Natural killer cell (primary cell): Measurements from ENCODE around the gene CDC42EP4. TPM values are rescaled to one million over a fixed set of nuclear protein-coding genes. Genes with fewer than 3 reads are reported as not detected.

ENCODE experiments used
- ATAC-seq, 3 donors: fragments of 150-1000 bp in 2 of 3; fragments of 200-7000 bp in 1 of 3; cut with Tn5 transposase; 1 replicate in 1 of 3; 2 replicates in 2 of 3; pipeline ENCODE4 v1.10.0; 2021; ENCODE audit warnings: mild to moderate bottlenecking in 2 of 3, moderate library complexity in 2 of 3
- DNase-seq, 2 donors: peaks; one replicate each; pipeline versions ENCODE4 v3.0.0 to v3.0.0-alpha.2; 2013 to 2021; ENCODE audit warnings: mixed read lengths in 1 of 2
- H3K27ac ChIP-seq: one replicate; pipeline ENCODE4 v1.5.1; 2013; ENCODE audit warnings: mild to moderate bottlenecking, low read length
- H3K27me3 ChIP-seq: one replicate; pipeline ENCODE4 v1.6.1; 2013; ENCODE audit warnings: low read length; ENCODE audit not compliant: control insufficient read depth, insufficient read depth
- H3K36me3 ChIP-seq: one replicate; pipeline ENCODE4 v1.6.1; 2013; ENCODE audit warnings: low read length; ENCODE audit not compliant: control insufficient read depth, insufficient read depth
- H3K4me1 ChIP-seq: one replicate; pipeline ENCODE4 v1.6.1; 2013; ENCODE audit warnings: low read length; ENCODE audit not compliant: control insufficient read depth, insufficient read depth
- H3K4me3 ChIP-seq: one replicate; pipeline ENCODE4 v1.5.1; 2013; ENCODE audit warnings: low read length
- H3K9me3 ChIP-seq: one replicate; pipeline ENCODE4 v1.6.1; 2013; ENCODE audit warnings: low read length; ENCODE audit not compliant: control insufficient read depth, insufficient read depth
- H3K27ac Mint-ChIP-seq, 2 donors: one replicate each; pipeline ENCODE4 v1.8.0; 2022; ENCODE audit warnings: mild to moderate bottlenecking in 2 of 2, mixed read lengths in 2 of 2, moderate library complexity in 1 of 2
- H3K27me3 Mint-ChIP-seq, 2 donors: one replicate each; pipeline ENCODE4 v1.8.0; 2022; ENCODE audit warnings: low read depth in 2 of 2, mixed read lengths in 2 of 2
- H3K36me3 Mint-ChIP-seq: one replicate; pipeline ENCODE4 v1.8.0; 2022; ENCODE audit warnings: mixed read lengths
- H3K4me1 Mint-ChIP-seq, 2 donors: one replicate each; pipeline ENCODE4 v1.8.0; 2022; ENCODE audit warnings: mixed read lengths in 2 of 2
- H3K4me3 Mint-ChIP-seq: one replicate; pipeline ENCODE4 v1.8.0; 2022; ENCODE audit warnings: mild to moderate bottlenecking, moderate library complexity, mixed read lengths
- H3K9me3 Mint-ChIP-seq, 2 donors: one replicate each; pipeline ENCODE4 v1.8.0; 2022; ENCODE audit warnings: mixed read lengths in 2 of 2
- WGBS: methylation state at CpG from one replicate; pipeline ENCODE4 v1.1.7; 2013; ENCODE audit warnings: missing lambda C conversion rate; ENCODE audit not compliant: insufficient coverage; 5-methylcytosine and 5-hydroxymethylcytosine counted together
- intact Hi-C: fragments of 100-400 bp; cut with micrococcal nuclease; formaldehyde crosslinking; loops from one replicate; pipeline ENCODE4 v1.14.2; 2022
- total RNA-seq, 4 donors: library from RNA; stranded (reverse); fragments of 120-200 nt in 1 of 4; gene quantifications; one replicate each; pipeline versions ENCODE4 v1.2.3 to v1.2.4, GENCODE V29; 2013 to 2022
- TF ChIP-seq, protein P1 (sequence below): fragments of 200-600 bp; IDR thresholded peaks from one replicate; pipeline ENCODE4 v1.8.0; 2022; ENCODE audit warnings: antibody characterized with exemption

Gene CDC42EP4
- total RNA-seq, 3 donors from 2014 or later (not counting 1 experiment from before 2014, with no cell fraction given), result 2.5 to 9.6 (median 4.4) TPM

DNA sequence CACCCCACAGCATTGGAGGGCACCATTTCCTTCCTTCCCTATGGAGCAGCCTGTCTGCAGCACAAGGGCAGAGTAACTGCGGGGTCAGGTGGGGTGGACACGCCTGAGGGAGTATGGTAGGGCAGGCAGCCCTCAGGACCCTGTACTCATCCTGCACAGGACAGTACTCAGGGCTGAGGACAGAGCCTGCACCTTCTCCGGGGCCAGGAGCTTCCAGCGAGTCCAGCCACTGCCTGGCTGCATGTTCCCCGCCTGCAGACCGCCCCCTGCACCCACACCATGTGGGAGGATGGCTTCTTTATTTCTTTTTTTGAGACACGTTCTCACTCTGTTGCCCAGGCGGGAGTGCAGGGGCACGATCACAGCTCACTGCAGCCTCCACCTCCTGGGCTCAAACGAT lies 47.6 kb upstream of the CDC42EP4 start:
- Mint-ChIP-seq H3K4me3 (no peak overlapping the region), H3K27ac (no peak overlapping the region), H3K4me1 (no peaks in the 10 kb centered on the region), H3K36me3 (no peaks in the 10 kb centered on the region), H3K9me3 (no peaks in the 10 kb centered on the region), H3K27me3 (peaks cover 0 to 2% of the 10 kb centered on the region in 2 donors)
- TF ChIP-seq, protein P1, sequence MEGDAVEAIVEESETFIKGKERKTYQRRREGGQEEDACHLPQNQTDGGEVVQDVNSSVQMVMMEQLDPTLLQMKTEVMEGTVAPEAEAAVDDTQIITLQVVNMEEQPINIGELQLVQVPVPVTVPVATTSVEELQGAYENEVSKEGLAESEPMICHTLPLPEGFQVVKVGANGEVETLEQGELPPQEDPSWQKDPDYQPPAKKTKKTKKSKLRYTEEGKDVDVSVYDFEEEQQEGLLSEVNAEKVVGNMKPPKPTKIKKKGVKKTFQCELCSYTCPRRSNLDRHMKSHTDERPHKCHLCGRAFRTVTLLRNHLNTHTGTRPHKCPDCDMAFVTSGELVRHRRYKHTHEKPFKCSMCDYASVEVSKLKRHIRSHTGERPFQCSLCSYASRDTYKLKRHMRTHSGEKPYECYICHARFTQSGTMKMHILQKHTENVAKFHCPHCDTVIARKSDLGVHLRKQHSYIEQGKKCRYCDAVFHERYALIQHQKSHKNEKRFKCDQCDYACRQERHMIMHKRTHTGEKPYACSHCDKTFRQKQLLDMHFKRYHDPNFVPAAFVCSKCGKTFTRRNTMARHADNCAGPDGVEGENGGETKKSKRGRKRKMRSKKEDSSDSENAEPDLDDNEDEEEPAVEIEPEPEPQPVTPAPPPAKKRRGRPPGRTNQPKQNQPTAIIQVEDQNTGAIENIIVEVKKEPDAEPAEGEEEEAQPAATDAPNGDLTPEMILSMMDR, result no peak
- ATAC-seq, result no peak
- Histone ChIP-seq H3K27me3 (no peaks in the 10 kb centered on the region), H3K9me3 (no peaks in the 10 kb centered on the region), H3K27ac (no peak overlapping the region), H3K4me3 (no peak overlapping the region), H3K36me3 (no peaks in the 10 kb centered on the region), H3K4me1 (no peaks in the 10 kb centered on the region)
- no peak for DNase-seq
- intact Hi-C loops, result no loop called here
- 84% methylated on average over 10 of the region's 10 CpGs for WGBS

DNA sequence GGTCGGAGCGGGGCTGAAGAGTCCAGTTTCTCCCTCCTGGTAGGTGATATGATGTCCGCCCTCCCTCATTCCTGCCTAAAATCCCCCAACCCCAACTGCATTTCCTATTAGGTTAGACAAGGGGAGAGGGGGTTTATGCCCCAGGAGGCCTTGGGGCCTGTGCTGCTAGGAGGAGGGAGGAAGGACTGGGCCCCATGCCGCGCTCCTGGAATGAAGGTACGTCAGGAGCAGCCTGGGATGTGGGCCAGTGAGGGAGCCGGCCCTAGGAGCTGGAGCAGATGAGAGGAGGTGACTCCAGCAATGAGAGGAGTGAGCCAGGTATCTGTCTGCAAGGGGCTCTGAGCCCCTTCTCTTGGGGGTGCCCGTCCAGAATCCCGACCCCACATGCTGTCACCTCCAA lies 46.9 kb upstream of the CDC42EP4 start:
- H3K36me3 ChIP-seq, result no peaks in the 10 kb centered on the region
- H3K4me3 Mint-ChIP-seq, result no peak overlapping the region
- TF ChIP-seq, protein P1, result no peak
- intact Hi-C loops, result no loop called here
- no peaks in the 10 kb centered on the region for H3K9me3 ChIP-seq
- no peak overlapping the region for H3K27ac ChIP-seq
- DNase-seq (no peak), ATAC-seq (no peak)
- H3K9me3 Mint-ChIP-seq, result no peaks in the 10 kb centered on the region
- H3K4me3 ChIP-seq, result no peak overlapping the region
- no peaks in the 10 kb centered on the region for H3K27me3 ChIP-seq
- H3K27me3 Mint-ChIP-seq, result peaks cover 0 to 2% of the 10 kb centered on the region in 2 donors
- H3K36me3 Mint-ChIP-seq, result no peaks in the 10 kb centered on the region
- no peaks in the 10 kb centered on the region for H3K4me1 Mint-ChIP-seq
- H3K4me1 ChIP-seq, result no peaks in the 10 kb centered on the region
- no peak overlapping the region for H3K27ac Mint-ChIP-seq
- WGBS, result 90% methylated on average over 6 of the region's 9 CpGs

DNA sequence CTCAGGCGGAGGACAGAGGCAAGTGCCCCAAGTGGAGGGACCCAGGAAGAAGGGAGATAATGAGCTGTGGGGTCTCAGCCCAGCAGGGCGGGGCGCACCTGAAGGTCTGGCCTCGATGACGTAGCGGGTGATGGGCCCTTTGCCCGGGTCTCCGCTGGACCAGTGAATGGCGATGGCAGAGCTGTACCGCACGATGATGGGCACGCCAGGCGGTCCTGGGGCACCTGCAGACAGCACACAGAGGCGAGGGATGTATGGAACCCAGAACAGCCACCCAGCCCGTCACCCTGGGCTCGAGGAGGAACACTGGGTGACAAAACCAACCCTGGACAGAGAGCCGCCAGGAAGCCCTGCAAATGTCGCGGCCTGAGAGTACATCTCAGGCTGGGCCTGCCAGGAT lies 46.2 kb upstream of the CDC42EP4 start:
- ATAC-seq (no peak), DNase-seq (no peak)
- no peak overlapping the region for H3K27ac Mint-ChIP-seq
- peaks cover 0 to 2% of the 10 kb centered on the region in 2 donors for H3K27me3 Mint-ChIP-seq
- TF ChIP-seq, protein P1, result no peak
- WGBS, result 93% methylated on average over 19 of the region's 19 CpGs
- H3K4me3 Mint-ChIP-seq, result no peak overlapping the region
- no peaks in the 10 kb centered on the region for H3K36me3 ChIP-seq
- intact Hi-C loops, result no loop called here
- H3K36me3 Mint-ChIP-seq, result no peaks in the 10 kb centered on the region
- no peaks in the 10 kb centered on the region for H3K4me1 Mint-ChIP-seq
- no peak overlapping the region for H3K27ac ChIP-seq
- H3K4me3 ChIP-seq, result no peak overlapping the region
- H3K27me3 ChIP-seq, result no peaks in the 10 kb centered on the region
- H3K4me1 ChIP-seq, result no peaks in the 10 kb centered on the region
- no peaks in the 10 kb centered on the region for H3K9me3 ChIP-seq
- no peaks in the 10 kb centered on the region for H3K9me3 Mint-ChIP-seq

DNA sequence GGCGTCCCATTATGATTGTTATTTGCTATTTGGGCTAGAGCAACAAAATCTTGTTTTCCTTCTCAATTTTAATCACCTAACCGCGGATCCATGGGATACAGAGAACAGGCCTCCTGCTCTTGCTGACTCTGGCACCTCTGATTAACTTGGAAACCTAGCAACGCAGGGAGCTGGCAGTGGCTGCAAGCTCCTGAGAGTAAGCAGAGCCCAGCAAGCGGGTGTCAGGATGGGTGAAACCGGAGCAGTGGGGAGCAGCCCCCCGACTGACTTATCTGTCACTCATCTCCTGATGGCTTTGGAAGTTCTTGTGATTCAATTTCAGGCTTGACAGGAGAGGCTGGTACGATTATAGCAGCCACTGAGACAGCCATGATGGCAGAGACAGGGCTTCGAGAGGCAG lies 45.5 kb upstream of the CDC42EP4 start:
- no peaks in the 10 kb centered on the region for H3K9me3 ChIP-seq
- H3K36me3 ChIP-seq, result no peaks in the 10 kb centered on the region
- no peaks in the 10 kb centered on the region for H3K9me3 Mint-ChIP-seq
- H3K27ac Mint-ChIP-seq, result no peak overlapping the region
- no peak overlapping the region for H3K4me3 ChIP-seq
- TF ChIP-seq, protein P1, result no peak
- intact Hi-C loops, result no loop called here
- 84% methylated on average over 9 of the region's 9 CpGs for WGBS
- no peak overlapping the region for H3K27ac ChIP-seq
- no peaks in the 10 kb centered on the region for H3K4me1 Mint-ChIP-seq
- no peak for DNase-seq
- H3K27me3 Mint-ChIP-seq, result peaks cover 0 to 2% of the 10 kb centered on the region in 2 donors
- H3K4me3 Mint-ChIP-seq, result no peak overlapping the region
- H3K27me3 ChIP-seq, result no peaks in the 10 kb centered on the region
- no peak for ATAC-seq
- no peaks in the 10 kb centered on the region for H3K36me3 Mint-ChIP-seq
- no peaks in the 10 kb centered on the region for H3K4me1 ChIP-seq
